ENCODE measurements around the gene NMRK1. TPM values are rescaled to one million over a fixed set of nuclear protein-coding genes. Genes with fewer than 3 reads are reported as not detected.
A peak's percentile ranks its signal among the peaks of the same experiment; 100 is the strongest.

Gene NMRK1
- total and polyA plus RNA-seq, 12 donors, result 4.7 to 51.6 (median 12.3) TPM

GRCh38 chr9:75083188-75083970, 4.6 kb downstream of the NMRK1 start:
- Histone ChIP-seq H3K27ac (peak overlapping the region in 5 of 10 donors; percentile 1 to 51 (median 25)), H3K4me1 (peaks cover 0 to 42% (median 27%) of the 10 kb centered on the region in 9 donors), H3K36me3 (peaks cover 0 to 39% (median 9%) of the 10 kb centered on the region in 9 donors), H3K27me3 (no peaks in the 10 kb centered on the region), H3K4me3 (no peak overlapping the region), H3K9me3 (no peaks in the 10 kb centered on the region)
- WGBS, 2 donors, result 47 to 57% methylated on average over 12 of the region's 12 CpGs
- ATAC-seq (peak in 3 of 8 donors; percentile 34 to 39 (median 38)), DNase-seq (peak; percentile 19 to 21)
- TF ChIP-seq, protein P1, sequence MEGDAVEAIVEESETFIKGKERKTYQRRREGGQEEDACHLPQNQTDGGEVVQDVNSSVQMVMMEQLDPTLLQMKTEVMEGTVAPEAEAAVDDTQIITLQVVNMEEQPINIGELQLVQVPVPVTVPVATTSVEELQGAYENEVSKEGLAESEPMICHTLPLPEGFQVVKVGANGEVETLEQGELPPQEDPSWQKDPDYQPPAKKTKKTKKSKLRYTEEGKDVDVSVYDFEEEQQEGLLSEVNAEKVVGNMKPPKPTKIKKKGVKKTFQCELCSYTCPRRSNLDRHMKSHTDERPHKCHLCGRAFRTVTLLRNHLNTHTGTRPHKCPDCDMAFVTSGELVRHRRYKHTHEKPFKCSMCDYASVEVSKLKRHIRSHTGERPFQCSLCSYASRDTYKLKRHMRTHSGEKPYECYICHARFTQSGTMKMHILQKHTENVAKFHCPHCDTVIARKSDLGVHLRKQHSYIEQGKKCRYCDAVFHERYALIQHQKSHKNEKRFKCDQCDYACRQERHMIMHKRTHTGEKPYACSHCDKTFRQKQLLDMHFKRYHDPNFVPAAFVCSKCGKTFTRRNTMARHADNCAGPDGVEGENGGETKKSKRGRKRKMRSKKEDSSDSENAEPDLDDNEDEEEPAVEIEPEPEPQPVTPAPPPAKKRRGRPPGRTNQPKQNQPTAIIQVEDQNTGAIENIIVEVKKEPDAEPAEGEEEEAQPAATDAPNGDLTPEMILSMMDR (IDR thresholded peaks at IDR 0.05), result no peak
- intact Hi-C loops (cut with DNase I), result loop anchor here in 3 of 10 donors (5.0 to 10.0 kb wide), 4 partner anchors 56 to 1311 kb away; partner anchors contain the start of genes CARNMT1 (in 2 of the 3) and RFK (in 1 of the 3)

- H3K27ac ChIP-seq, result no peak overlapping the region
- TF ChIP-seq, protein P1 (IDR thresholded peaks at IDR 0.05), result no peak
- no peak for ATAC-seq
Observed at GRCh38 chr9:75081632-75082031, 6.3 kb downstream of the NMRK1 start.

DNA sequence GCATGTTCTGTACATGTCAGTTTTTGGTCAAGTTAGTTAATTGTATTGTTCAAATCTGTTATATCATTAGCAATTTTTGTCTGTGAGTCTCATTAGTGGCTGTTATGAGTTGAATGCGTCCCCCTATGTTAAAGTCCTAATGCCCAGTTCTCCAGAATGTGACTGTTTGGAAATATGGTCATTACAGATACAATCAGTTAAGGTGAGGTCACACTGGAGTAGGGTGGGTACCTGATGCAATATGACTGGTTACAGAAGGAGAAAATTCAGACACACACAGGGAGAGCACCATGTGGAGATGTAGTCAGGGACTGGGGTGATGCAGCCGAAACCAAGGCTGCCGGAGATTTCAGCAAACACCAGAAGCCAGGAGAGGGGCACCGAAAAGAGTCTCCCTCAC, 15.1 kb downstream of the NMRK1 start:
- H3K4me1 ChIP-seq, result peaks cover 0 to 3% (median 0%) of the 10 kb centered on the region in 9 donors
- TF ChIP-seq, protein P1 (IDR thresholded peaks at IDR 0.05), result no peak
- WGBS, 2 donors, result 98 to 99% methylated on average over 4 of the region's 4 CpGs
- no peak for DNase-seq
- no peak for ATAC-seq
- intact Hi-C loops (cut with DNase I), result loop anchor here in 3 of 10 donors (5.0 to 10.0 kb wide), 3 partner anchors 48 to 301 kb away; partner anchors contain the start of gene CARNMT1 (in 1 of the 3)
- H3K27ac ChIP-seq, result no peak overlapping the region
- H3K9me3 ChIP-seq, result no peaks in the 10 kb centered on the region
- no peak overlapping the region for H3K4me3 ChIP-seq
- H3K27me3 ChIP-seq, result no peaks in the 10 kb centered on the region
- H3K36me3 ChIP-seq, result peaks cover 0 to 66% (median 0%) of the 10 kb centered on the region in 9 donors

More at GRCh38 chr9:75081632-75082031, 6.3 kb downstream of the NMRK1 start:
- intact Hi-C loops (cut with DNase I), result loop anchor here in 3 of 10 donors (5.0 to 10.0 kb wide), 4 partner anchors 54 to 1313 kb away; partner anchors contain the start of genes CARNMT1 (in 2 of the 3) and RFK (in 1 of the 3)
- Histone ChIP-seq H3K4me1 (peaks cover 0 to 34% (median 23%) of the 10 kb centered on the region in 9 donors), H3K9me3 (no peaks in the 10 kb centered on the region), H3K27me3 (no peaks in the 10 kb centered on the region), H3K4me3 (no peak overlapping the region), H3K36me3 (peaks cover 0 to 44% (median 9%) of the 10 kb centered on the region in 9 donors)
- no peak for DNase-seq
- WGBS, 2 donors, result 44 to 77% methylated on average over 2 of the region's 2 CpGs

- H3K27ac ChIP-seq, result no peak overlapping the region
- ATAC-seq (peak in 1 of 8 donors; percentile 15), DNase-seq (no peak)
- WGBS, 2 donors, result 95% methylated on average over 5 of the region's 5 CpGs
- TF ChIP-seq, protein P1 (IDR thresholded peaks at IDR 0.05), result no peak
- H3K27me3 ChIP-seq, result no peaks in the 10 kb centered on the region
- H3K4me1 ChIP-seq, result no peaks in the 10 kb centered on the region
- intact Hi-C loops (cut with DNase I), result loop anchor here in 3 of 10 donors (5.0 to 10.0 kb wide), 3 partner anchors 47 to 299 kb away; partner anchors contain the start of gene CARNMT1 (in 1 of the 3)
- no peak overlapping the region for H3K4me3 ChIP-seq
- H3K9me3 ChIP-seq, result no peaks in the 10 kb centered on the region
- H3K36me3 ChIP-seq, result peaks cover 0 to 79% (median 0%) of the 10 kb centered on the region in 9 donors
Observed at GRCh38 chr9:75071530-75072122, 16.3 kb downstream of the NMRK1 start.
